ENCODE data around the gene SLC7A6.

SLC7A6 gene

DNA sequence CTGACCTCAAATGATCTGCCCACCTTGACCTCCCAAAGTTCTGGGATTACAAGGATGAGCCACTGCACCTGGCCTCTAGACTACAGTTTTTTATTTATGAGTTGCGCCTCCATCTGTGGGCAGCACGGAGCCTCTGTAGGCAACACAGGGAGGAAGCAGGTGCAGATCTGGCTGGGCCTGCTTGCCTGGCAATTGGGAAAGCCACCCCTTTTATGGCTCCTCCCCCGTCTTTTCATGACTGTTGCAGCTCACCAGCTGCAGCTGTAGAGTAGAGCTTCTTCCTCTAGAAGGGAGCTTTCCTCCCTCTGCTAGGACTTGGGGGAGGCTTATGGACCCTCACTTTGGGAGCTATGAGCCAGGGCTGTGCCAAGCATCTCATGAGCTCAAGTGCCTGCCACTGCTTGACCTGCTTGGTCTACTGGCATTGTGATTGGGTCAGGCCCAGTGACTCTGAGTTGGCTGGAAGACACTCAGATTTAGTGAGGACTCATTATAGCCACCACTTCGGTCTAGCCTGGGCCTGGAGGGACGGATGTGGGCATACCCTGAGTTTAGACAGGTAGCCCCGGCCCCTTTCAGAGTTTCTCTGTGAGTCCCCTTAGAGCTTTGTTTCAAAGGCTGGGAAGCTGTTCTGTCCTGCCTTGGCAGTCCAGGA is 6.9 kb upstream of the SLC7A6 start:
- no peak for DNase-seq (ENCODE audit: low read depth)

DNA sequence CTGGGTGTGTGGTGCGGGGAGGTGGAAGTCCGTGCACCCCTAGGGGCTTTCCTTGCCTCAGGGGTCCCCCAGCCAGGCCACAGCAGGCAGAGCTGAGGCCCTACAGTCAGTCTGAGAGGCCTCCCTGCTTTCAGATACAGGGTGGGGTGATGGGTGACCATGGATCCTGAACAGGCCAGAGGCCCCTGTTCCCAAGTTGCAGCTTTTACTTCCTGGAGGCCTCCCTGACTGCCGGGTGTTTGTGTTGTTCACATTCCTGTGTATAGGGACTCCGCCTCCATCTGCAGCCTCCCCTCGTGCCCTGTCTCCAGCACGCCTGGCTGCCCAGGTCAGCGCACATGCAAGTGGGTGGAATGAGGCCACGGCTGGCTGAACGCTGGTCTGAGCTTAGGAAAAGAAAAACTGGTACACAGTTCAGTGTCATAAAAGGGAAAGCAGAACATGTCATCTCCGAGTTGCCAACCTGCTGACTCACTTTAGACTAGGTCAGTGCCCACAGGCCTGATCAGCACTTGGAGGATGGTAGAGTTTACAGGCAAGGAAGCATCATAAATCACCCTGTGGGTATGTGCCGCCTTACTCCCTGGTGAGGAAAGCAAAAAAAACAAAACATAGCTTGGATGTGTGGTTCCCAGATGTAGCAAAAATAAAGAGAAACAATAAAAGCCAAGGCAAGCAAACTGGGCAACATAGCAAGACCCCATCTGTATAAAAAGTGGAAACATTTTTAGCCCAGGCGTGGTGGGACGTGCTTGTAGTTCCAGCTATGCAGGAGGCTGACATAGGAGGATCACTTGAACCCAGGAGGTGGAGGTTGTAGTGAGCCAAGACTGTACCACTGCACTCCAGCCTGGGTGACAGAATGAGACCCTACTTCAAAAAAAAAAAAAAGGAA is 6.2 kb upstream of the SLC7A6 start:
- peak; percentile 73 for DNase-seq (ENCODE audit: low read depth)

DNA sequence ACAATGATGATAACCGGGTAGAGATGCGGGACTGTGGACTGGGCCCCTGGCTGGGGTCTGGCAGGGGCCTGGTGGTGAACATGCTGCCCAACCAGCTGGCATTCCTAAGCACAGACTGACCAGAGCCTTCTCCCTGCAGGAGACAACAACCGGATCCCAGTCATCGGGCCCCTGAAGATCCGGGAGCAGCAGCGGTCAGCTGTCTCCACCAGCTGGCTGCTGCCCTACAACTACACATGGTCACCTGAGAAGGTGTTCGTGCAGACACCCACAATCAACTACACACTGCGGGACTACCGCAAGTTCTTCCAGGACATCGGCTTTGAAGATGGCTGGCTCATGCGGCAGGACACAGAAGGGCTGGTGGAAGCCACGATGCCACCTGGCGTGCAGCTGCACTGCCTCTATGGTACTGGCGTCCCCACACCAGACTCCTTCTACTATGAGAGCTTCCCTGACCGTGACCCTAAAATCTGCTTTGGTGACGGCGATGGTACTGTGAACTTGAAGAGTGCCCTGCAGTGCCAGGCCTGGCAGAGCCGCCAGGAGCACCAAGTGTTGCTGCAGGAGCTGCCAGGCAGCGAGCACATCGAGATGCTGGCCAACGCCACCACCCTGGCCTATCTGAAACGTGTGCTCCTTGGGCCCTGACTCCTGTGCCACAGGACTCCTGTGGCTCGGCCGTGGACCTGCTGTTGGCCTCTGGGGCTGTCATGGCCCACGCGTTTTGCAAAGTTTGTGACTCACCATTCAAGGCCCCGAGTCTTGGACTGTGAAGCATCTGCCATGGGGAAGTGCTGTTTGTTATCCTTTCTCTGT is 5.1 kb upstream of the SLC7A6 start:
- DNase-seq (ENCODE audit: low read depth), result peak; percentile 34

- no peak for DNase-seq (ENCODE audit: low read depth)
These were observed 683 bp upstream of the SLC7A6 start for GRCh38 chr16:68263559-68264127.

GRCh38 chr16:68265078-68265920 is 973 bp downstream of the SLC7A6 start:
- DNase-seq (ENCODE audit: low read depth), result peak; percentile 78

GRCh38 chr16:68267612-68268405 is 3.5 kb downstream of the SLC7A6 start:
- DNase-seq (ENCODE audit: low read depth), result no peak

DNA sequence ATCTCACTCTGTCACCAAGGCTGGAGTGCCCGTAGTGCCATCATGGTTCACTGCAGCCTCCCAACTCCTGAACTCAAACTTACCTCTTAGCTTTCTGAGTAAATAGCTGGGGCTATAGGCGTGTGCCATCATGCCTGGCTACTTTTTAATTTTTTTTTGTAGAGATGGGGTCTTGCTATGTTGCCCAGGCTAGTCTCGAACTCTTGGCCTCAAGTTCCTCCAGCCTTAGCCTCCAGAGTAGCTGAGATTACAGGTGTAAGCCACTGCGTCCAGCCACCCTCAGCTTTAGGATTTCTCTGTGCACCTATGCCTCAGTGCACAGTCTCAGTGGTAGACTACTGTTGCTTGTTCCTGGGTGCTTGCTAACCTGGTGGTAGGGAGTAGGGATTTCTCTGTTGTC is 5.5 kb downstream of the SLC7A6 start:
- no peak for DNase-seq (ENCODE audit: low read depth)

- DNase-seq (ENCODE audit: low read depth), result no peak
These were observed 6.0 kb downstream of the SLC7A6 start for GRCh38 chr16:68270353-68270752.

DNA sequence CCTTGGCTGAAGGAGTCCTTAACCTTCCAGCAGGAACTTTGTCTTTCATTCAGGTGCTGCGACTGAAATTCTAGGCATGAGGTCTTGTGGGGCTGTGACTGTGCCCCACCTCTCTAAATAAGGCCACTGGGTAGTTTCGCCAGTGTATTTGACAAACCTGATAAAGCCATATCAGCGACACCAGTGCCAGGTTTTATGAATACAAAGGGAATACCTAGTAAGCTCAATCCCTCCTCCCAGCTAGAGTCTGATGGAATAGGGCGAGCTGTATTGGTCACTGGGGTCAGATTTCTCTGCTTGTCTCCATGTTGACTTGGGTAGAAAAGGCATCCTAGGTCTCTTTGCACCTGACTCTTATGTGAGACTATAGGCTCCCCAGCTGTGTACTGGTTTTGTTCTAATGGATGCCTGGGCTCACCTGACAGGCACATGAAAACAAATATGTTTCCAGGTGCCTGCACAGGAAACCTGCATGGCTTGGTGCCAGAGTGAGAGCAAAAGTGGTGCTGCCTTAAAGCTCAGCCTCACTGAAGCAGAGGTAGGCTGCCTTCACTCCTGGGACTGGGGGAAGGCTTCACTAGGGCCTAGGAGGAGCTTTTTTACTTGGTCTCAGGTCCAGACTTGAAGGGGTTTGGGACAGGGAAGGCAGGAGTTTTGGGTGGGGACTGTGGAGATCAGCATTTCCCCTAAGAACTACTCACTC is 8.3 kb downstream of the SLC7A6 start:
- DNase-seq (ENCODE audit: low read depth), result no peak

DNA sequence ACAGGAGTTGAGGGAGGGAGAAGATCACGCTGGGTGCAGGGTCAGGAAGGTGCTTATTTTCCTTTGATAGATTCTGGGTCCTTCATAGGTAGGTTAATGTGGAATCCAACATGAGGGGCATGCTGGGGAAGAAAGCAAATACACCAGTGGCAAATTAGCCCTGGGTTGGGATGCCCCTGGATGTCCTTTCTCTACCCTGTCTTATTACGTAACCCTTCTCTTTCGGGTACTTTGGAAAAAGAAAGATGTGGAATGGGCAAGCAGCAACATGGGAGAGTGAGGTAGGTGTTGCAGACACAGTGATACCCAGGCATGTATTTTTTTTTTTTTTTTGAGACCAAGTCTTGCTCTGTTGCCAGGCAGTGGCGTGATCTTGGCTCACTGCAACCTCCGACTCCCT is 9.1 kb downstream of the SLC7A6 start:
- no peak for DNase-seq (ENCODE audit: low read depth)

GRCh38 chr16:68273896-68274295 is 9.6 kb downstream of the SLC7A6 start:
- DNase-seq (ENCODE audit: low read depth), result no peak

DNA sequence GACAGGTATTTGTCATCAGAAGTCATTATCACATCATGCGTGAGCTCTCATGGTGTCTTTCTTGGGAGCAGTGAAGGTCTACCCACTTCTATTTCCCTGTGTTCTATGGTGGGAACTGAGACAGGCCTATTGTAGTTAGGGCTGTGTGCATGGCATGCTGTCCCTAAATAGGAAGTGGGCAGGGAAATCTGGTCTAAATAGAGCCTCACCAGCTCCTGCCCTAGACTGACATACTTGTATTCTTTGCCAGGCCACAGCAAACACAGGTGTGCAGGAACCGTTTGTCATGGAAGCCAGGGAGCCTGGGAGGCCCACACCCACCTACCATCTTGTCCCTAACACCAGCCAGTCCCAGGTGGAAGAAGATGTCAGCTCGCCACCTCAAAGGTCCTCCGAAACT is 10.1 kb downstream of the SLC7A6 start:
- no peak for DNase-seq (ENCODE audit: low read depth)

DNA sequence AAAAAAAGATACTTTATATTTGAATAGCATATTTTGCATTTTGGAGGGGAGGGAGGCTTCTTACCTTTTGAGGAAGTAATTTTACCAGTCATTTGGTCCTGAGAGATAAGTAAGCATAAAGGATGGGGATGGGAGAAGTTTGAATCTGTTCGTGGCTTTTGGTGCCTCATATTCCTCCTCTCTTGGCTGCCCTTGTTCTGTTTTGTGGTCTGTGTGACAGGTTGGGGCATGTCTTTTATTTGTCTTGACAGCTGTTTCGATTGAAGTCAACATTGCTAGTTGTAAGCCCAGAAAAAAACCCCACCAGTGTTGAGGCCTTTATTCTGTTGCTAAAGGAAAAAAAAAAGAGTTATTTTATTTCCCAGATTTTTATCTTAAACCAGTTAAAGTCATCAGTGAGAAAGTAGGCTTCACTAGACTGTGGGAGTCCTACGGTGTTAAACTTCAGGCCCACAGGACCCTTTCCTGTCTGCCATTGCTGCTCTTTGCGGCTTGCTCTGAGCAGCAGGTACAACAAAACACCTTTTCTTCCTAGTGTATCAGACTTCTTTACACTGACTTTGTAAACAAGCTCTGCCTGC is 11.4 kb downstream of the SLC7A6 start:
- no peak for DNase-seq (ENCODE audit: low read depth)

GRCh38 chr16:68276223-68276622 is 11.9 kb downstream of the SLC7A6 start:
- DNase-seq (ENCODE audit: low read depth), result no peak

DNA sequence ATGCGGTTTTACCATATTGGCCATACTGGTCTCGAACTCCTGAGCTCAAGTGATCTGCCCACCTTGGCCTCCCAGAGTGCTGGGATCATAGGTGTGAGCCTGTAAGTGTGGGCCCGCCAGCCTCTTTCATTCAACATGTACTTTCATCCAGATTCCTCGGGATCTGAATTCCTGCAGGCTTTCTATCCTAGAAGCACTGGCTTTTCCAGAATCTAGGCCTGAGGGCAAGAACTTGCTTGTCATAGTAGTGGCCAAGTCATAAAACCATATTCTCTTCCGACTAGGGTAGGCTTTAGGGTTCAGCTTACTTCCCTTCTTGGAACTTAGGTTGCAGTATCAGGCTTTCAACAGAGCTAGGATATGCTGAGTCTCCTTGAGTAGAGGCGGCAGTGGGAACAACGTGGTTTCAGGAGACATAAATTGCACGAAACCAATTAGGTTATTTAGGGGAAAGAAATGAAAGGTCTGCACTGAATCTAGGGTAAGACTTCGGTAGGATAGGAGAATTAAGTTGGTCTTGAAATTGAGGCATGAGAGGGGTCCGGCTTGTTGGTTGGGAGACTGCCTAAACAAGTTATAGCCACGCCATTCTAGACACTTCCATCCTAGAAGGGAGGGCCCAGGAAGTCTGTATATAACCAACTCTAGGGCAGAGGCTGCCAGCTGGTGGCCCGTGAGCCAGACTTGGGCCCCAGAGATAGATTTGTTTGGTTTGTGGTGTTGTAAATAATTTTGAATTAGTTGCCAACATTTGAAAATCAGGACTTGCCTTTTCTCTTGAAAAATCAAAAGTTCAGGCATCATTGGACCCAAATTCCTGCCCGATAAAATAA is 15.6 kb downstream of the SLC7A6 start:
- DNase-seq (ENCODE audit: low read depth), result no peak

DNA sequence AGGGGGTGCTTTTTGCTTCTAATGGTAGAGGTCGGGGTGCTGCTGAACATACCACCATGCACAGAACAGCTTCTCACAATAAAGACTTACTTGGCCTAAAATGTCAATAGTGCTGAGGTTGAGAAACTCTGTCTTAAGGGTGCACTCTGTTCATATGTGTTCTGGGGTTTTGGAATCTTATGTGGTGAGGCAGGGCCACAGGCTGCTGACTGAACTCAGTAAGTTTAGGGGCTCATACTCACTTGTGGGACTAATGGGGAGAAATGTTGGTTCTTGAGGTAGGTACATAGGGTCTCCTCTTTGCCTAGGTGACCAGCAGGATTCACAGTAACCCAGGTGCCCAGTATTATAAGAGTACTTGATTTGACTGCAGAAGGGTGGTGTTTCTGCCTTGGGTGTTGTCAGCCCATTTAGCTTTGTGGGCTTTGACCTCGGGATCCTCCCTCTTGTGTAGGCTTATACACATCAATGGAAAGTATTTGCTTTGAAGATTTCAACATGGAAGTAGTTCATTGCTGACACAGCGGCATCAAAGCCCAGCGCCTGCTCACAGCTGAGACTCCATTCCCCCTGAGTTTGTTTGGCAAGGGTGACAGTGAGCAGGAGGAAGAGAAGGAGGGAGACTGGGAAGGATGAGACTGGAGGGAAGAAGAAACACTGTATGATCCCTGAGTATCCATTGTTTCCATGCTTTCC is 17.2 kb downstream of the SLC7A6 start:
- no peak for DNase-seq (ENCODE audit: low read depth)

DNA sequence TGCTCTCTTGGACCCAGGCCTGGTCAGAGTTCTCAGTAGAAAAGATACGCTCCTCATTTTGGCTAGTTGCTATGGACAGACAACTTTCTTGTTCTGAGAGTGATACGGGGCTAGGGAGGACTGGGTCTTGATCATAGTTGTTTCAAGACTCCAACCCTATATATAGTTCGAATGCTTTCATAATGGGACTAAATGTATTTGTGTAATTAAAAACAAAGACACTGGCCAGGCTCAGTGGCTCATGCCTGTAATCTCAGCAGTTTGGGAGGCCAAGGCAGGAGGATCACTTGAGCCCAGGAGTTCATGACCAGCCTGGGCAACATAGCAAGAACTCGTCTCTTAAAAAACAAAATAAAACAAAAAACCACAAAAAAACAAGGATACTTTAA is 17.7 kb downstream of the SLC7A6 start:
- no peak for DNase-seq (ENCODE audit: low read depth)

- DNase-seq (ENCODE audit: low read depth), result no peak
These were observed 19.0 kb downstream of the SLC7A6 start for GRCh38 chr16:68283346-68283745.
